ENCODE measurements around the gene GPR137.

Gene GPR137

DNA sequence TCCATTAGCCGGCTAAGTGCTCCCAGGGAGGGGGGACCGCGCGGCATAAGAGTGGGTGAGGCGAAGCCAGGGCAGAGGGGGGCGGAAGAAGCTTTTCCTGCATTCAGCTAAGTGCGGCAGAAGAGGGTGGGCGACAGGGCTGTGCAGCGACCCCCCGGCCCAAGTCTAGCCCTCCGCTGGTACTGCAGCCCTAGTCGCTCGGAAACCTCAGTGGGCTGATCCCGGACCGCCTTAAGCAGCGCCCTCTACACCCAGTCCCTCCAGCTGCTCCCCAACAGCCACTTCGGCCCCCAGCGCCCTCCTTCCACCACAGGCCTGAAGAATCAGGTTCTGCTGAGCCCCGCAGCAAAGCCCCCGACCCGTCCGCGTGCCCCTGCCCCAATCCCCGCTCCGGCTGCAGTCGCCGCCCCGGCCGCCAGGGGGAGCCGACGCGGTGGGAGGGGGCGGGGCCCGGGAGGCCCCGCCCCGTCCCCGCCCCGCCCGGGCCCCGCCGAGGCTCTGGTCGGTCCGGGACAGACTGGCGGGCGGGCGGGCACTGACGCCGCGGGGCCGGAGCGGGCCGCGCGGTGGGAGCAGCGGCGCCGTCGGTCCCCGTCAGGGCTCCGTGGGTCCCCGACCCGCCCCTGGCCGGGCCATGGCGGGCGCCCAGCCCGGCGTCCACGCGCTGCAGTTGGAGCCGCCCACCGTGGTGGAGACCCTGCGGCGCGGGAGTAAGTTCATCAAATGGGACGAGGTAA is 34.5 kb upstream of the GPR137 start, which contains the start of gene PLCB3:
Gene PLCB3, plus strand, starts transcription at position 515 of the 737 bp plus-strand sequence. Its CDS starts 120 bp downstream, at position 635.
- Mint-ChIP-seq H3K36me3 (ENCODE audit: low read depth) (peaks cover 3% of the 10 kb centered on the region), H3K27ac (peak within 1 kb of the TSS in 1 of 3 experiments; percentile 66), H3K4me1 (peaks cover 19% of the 10 kb centered on the region), H3K9me3 (no peaks in the 10 kb centered on the region), H3K4me3 (peak within 1 kb of the TSS; percentile 89 to 91 (median 89)), H3K27me3 (ENCODE audit: low read depth) (no peaks in the 10 kb centered on the region)
- TF ChIP-seq, protein P1, sequence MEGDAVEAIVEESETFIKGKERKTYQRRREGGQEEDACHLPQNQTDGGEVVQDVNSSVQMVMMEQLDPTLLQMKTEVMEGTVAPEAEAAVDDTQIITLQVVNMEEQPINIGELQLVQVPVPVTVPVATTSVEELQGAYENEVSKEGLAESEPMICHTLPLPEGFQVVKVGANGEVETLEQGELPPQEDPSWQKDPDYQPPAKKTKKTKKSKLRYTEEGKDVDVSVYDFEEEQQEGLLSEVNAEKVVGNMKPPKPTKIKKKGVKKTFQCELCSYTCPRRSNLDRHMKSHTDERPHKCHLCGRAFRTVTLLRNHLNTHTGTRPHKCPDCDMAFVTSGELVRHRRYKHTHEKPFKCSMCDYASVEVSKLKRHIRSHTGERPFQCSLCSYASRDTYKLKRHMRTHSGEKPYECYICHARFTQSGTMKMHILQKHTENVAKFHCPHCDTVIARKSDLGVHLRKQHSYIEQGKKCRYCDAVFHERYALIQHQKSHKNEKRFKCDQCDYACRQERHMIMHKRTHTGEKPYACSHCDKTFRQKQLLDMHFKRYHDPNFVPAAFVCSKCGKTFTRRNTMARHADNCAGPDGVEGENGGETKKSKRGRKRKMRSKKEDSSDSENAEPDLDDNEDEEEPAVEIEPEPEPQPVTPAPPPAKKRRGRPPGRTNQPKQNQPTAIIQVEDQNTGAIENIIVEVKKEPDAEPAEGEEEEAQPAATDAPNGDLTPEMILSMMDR (IDR thresholded peaks at IDR 0.05; ENCODE audit: unreplicated experiment in 3 of 3) = peak; percentile 75 to 87 (median 83)

DNA sequence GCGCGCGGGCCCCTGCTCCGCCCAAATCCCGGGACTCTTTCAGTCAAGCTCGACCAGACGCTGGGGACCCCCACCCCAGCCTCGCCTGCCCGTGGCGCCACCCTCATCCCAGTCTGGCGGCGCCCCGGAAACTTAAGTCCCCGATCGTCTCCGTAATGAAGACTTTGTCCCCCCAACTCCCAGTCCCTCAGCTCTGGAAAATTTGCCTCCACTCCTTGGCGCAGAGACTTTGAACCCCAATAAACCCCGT is 34.0 kb upstream of the GPR137 start:
- Mint-ChIP-seq H3K4me3 (peak overlapping the region; percentile 89 to 91 (median 89)), H3K27me3 (ENCODE audit: low read depth) (no peaks in the 10 kb centered on the region), H3K9me3 (no peaks in the 10 kb centered on the region), H3K4me1 (peaks cover 19% of the 10 kb centered on the region), H3K27ac (no peak overlapping the region), H3K36me3 (ENCODE audit: low read depth) (peaks cover 3% of the 10 kb centered on the region)
- TF ChIP-seq, protein P1 (IDR thresholded peaks at IDR 0.05; ENCODE audit: unreplicated experiment in 3 of 3) = no peak

DNA sequence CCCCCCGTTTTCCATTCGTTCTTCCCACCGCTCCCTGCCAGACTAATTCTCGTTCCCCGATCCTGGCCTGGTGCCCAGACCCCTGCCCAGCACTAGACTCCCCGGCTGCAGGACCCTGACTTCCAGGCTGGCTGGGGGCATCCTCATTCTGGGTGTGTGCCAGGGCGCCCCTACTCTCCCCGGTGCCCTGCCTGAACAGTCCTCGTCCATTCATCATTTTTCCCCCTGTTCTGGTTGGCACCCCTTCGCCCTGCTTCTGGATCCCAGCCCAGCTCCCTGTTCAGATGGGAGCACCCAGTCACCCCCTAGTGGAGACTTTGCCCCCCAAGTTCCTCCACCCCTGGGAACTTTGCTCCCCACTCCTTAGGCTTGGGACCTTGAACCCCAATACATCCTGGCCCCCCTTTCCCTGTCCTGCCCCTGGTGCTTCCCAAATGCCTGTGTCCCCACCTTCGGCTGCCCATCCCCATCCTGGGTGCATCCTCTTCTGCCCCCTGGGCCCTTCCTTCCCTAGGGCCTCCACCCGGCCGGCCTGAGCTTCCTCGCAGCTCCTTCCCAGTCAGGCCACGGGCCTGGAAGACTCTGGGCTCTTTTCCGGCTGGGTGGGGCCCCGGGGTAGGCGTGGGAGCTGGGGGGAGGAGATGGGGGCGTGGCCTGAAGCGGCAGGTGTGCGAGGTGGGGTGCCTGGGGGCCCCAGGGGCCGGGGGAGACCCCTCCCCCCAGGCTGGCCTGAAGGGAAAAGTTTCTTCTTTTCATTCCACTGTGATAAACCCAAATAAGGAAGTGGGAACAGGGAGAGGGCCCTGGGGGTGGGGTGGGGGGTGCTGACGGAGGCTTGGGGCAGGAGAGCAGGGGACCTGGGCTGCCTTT is 33.4 kb upstream of the GPR137 start:
- Mint-ChIP-seq H3K27ac (peak overlapping the region in 1 of 3 experiments; percentile 66), H3K4me1 (peaks cover 19% of the 10 kb centered on the region), H3K9me3 (no peaks in the 10 kb centered on the region), H3K36me3 (ENCODE audit: low read depth) (peaks cover 3% of the 10 kb centered on the region), H3K4me3 (peak overlapping the region; percentile 89 to 91 (median 89)), H3K27me3 (ENCODE audit: low read depth) (no peaks in the 10 kb centered on the region)
- TF ChIP-seq, protein P1 (IDR thresholded peaks at IDR 0.05; ENCODE audit: unreplicated experiment in 3 of 3) = peak in 1 of 3 experiments; percentile 17

DNA sequence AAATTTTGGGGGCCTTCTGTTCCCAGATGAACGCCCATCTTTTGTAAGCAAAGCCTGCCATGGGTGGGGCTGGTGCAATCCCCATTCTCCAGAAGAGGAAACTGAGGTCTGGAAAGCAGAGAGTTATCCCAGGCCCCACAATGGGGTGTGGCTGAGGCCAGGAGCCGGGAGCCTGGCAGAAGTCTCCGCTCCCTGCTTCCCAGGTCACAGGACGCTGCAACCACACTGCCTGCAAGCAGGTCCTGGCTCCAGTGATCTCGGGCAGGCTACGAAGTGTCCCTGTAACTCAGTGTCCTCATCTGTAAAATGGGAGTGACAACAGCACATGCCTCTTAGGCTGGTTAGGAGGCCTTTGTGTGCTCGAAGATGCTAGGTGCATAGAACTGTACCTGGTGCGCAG is 32.6 kb upstream of the GPR137 start:
- Mint-ChIP-seq H3K27ac (no peak overlapping the region), H3K27me3 (ENCODE audit: low read depth) (no peaks in the 10 kb centered on the region), H3K9me3 (no peaks in the 10 kb centered on the region)

DNA sequence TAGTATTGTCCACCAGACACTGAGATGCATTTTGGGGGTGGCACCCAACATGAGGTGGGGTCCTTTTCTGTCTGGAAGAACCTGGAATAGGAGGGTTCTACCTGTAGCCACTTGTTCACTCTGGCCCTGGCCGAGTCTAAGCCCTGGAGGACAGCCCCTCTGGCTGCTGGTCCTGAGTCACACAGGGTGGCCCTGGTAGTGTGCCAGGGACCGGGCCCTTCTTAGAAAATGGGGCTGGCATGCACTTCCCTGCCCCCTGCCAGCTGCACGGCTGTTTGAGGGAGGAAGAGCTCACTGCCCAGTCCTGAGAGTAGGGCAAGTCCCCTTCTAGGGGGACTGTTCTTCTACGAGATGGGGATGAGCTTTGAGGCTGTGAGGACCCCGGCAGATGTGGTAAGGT is 32.2 kb upstream of the GPR137 start:
- H3K36me3 Mint-ChIP-seq (ENCODE audit: low read depth) = peaks cover 12% of the 10 kb centered on the region
- no peak overlapping the region for H3K27ac Mint-ChIP-seq
- H3K27me3 Mint-ChIP-seq (ENCODE audit: low read depth) = no peaks in the 10 kb centered on the region
- peak overlapping the region; percentile 41 to 79 (median 76) for H3K4me3 Mint-ChIP-seq
- H3K4me1 Mint-ChIP-seq = peaks cover 13% of the 10 kb centered on the region
- TF ChIP-seq, protein P1 (IDR thresholded peaks at IDR 0.05; ENCODE audit: unreplicated experiment in 3 of 3) = no peak
- H3K9me3 Mint-ChIP-seq = no peaks in the 10 kb centered on the region

More for the DNA sequence above, 32.6 kb upstream of the GPR137 start:
- TF ChIP-seq, protein P1 (IDR thresholded peaks at IDR 0.05; ENCODE audit: unreplicated experiment in 3 of 3) = no peak
- peak overlapping the region; percentile 46 to 79 (median 76) for H3K4me3 Mint-ChIP-seq
- H3K4me1 Mint-ChIP-seq = peaks cover 15% of the 10 kb centered on the region
- H3K36me3 Mint-ChIP-seq (ENCODE audit: low read depth) = peaks cover 10% of the 10 kb centered on the region
